CD4-positive, alpha-beta T cell treated with Interleukin-15 for 4 hours (primary cell): ENCODE measurements around the gene CACNA1A.
A peak's percentile ranks its signal among the peaks of the same experiment; 100 is the strongest.
"Not testable (repeated sequence)": the region's sequence is repeated elsewhere in the genome, so short reads cannot be mapped to it uniquely, and the experiment has no call there.

ENCODE experiments used
- DNase-seq: peaks from one replicate; pipeline ENCODE4 v3.0.0-alpha.2; 2020; ENCODE audit warnings: low spot score

The CACNA1A gene

GRCh38 chr19:13198634-13199033, 307.6 kb downstream of the CACNA1A start:
- DNase-seq, result no peak

DNA sequence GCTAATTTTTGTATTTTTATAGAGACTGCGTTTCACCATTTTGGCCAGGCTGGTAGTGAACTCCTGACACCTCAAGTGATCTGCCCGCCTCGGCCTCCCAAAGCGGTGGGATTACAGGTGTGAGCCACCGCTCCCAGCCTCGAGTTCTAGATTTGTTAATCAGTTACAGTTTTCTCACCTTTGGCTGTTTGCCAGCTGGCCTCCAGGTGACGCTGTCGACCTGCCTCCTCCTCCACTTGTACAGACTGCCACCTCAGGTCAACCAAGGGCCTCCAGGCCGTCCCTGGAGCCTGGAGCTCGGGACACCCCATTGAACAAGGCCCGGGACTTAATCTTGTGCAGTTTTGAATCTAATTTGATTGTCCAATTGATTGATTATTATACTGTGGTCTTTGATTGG, 310.6 kb downstream of the CACNA1A start:
- peak; percentile 73 for DNase-seq

DNA sequence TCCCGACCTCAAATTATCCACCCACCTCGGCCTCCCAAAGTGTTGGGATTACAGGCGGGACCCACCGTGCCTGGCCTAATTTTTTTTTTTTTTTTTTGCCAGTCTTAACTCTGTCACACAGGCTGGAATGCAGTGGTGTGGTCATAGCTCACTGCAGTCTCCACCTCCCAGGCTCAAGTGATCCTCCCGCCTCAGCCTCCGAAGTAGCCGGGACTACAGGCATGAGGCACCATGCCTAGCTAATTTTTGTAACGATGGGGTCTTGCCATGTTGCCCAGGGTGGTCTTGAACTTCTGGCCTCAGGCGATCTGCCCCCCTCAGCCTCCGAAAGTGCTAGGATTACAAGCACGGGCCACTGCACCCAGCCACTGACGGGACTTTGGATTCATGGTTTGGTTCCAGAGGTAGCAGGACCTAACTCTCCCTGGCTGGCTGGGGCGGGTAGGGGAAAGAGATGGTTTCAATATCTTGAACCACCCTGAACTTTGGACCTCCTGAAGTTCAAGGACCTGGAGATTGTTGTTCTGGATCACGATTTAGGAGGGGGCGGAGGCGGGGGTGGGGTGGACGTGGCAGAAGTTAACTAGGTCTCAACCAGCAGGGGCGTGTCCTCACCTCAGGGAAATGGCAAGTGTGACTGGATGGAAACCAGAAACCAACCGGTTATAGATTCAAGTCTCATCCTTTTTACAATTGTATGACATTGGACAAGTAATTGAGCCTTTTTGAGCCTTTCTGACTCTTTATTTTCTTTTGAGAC, 315.3 kb downstream of the CACNA1A start:
- DNase-seq, result no peak

GRCh38 chr19:13189600-13189999, 316.7 kb downstream of the CACNA1A start:
- DNase-seq, result no peak

DNA sequence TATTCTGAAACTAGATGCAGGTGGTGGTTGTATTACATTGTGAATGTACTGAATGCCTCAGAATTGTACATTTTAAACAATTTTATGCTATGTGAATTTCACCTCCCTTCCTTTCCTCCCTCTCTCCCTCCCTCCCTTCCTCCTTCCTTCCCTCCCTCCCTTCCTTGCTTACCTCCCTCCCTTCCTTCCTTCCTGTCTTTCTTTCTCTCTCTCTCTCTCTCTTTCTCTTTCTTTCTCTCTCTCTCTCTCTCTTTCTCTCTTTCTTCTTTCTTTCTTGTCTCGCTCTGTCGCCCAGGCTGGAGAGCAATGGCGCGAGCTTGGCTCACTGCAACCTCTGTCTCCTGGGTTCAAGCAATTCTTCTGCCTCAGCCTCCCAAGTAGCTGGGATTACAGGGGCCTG, 318.9 kb downstream of the CACNA1A start:
- DNase-seq, result no peak

GRCh38 chr19:13186688-13187087, 319.6 kb downstream of the CACNA1A start:
- not testable (repeated sequence) for DNase-seq

- not testable (repeated sequence) for DNase-seq
Measured at GRCh38 chr19:13185763-13186657, 320.3 kb downstream of the CACNA1A start.

GRCh38 chr19:13184926-13185325, 321.4 kb downstream of the CACNA1A start:
- not testable (repeated sequence) for DNase-seq

GRCh38 chr19:13181747-13182388, 324.4 kb downstream of the CACNA1A start:
- DNase-seq, result peak; percentile 33

DNA sequence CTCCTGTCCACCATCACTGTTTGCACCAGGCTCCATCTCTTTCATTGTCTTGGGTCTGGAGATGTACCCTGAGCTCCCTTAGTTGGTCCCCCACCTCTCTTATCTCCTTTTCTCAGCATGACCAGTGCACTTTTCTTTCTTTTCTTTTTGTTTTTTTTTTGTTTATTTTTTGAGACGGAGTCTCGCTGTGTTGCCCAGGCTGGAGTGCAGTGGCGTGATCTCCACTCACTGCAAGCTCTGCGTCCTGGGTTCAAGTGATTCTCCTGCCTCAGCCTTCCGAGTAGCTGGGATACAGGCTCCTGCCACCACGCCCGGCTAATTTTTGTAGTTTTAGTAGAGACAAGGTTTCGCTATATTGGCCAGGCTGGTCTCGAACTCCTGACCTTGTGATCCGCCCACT, 328.0 kb downstream of the CACNA1A start:
- DNase-seq, result not testable (repeated sequence)

GRCh38 chr19:13177584-13177983, 328.7 kb downstream of the CACNA1A start:
- DNase-seq, result not testable (repeated sequence)

GRCh38 chr19:13176345-13176744, 329.9 kb downstream of the CACNA1A start:
- DNase-seq, result no peak

DNA sequence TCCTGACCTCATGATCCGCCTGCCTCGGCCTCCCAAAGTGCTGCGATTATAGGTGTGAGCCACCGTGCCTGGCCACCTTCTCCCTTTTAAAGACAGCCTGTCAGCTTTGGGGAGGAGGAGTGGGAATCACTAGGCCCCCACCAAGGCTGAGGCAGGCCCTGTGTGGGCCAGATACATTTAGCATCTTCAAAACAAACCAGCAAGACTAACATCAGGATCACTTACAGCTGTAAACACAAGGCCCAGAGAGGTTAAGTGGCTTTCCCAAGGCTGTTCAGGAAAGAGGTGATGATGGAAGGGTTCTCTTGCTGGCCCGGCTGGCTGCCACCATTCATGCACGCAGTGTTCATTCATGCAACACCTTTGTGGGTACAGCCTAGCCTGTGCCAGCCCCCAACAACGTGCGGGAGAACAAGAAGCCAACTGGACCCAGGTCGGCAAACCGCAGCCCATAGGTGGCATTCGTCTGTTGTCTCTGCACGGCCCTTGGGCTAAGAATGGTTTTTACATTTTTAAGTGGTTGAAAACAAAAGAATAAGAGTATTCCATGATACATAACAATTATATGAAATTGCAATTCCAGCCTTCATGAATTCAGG, 333.0 kb downstream of the CACNA1A start:
- DNase-seq, result no peak

- DNase-seq, result peak; percentile 90
Measured at GRCh38 chr19:13172346-13173138, 333.7 kb downstream of the CACNA1A start.

GRCh38 chr19:13171146-13171545, 335.1 kb downstream of the CACNA1A start:
- no peak for DNase-seq

- no peak for DNase-seq
Measured at GRCh38 chr19:13169769-13170168, 336.5 kb downstream of the CACNA1A start.

DNA sequence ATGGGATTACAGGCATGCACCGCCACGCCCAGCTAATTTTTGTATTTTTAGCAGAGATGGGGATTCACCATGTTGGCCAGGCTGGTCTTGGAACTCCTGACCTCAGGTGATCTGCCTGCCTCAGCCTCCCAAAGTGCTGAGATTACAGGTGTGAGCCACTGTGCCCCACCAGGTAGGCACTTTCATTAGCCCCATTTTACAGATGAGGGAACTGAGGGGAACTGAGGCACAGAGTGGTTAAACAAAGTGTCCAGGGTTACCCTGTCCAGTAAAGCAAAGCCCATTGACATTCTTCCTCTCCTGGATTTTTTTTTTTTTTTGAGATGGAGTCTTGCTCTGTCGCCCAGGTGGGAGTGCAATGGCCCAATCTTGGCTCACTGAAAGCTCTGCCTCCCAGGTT, 340.1 kb downstream of the CACNA1A start:
- not testable (repeated sequence) for DNase-seq

DNA sequence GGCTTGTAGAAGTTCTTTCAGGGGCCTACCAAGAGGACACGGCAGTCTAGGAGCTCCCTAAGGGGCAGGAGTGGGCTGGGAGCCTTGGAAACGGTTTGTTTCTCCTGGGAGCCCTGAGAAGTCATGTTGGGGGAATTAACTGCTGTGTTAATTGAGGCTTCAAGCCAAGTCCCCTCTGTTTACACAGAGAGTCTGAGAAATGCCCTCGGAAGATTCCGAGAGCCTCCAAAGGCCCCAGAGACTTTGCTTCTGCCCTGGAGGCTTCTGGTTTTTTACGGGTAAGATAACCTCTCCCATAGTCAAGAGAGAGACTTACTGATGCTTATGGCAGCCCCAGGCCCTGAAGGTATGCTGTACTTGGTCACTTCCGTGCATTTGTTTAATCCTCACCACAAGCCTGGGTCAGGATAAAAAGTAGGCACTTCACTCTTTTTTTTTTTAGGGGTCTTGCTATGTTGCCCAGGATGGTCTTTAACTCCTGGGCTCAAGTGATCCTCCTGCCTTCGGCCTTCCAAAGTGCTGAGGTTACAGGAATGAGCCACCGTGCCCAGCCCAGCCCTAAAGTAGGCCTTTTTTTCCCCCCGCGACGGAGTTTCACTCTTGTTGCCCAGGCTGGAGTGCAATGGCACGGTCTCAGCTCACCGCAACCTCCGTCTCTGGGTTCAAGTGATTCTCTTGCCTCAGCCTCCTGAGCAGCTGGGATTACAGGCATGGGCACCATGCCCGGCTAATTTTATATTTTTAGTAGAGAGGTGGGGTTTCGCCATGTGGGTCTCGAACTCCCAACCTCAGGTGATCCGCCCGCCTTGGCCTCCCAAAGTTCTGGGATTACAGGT, 340.9 kb downstream of the CACNA1A start:
- no peak for DNase-seq

DNA sequence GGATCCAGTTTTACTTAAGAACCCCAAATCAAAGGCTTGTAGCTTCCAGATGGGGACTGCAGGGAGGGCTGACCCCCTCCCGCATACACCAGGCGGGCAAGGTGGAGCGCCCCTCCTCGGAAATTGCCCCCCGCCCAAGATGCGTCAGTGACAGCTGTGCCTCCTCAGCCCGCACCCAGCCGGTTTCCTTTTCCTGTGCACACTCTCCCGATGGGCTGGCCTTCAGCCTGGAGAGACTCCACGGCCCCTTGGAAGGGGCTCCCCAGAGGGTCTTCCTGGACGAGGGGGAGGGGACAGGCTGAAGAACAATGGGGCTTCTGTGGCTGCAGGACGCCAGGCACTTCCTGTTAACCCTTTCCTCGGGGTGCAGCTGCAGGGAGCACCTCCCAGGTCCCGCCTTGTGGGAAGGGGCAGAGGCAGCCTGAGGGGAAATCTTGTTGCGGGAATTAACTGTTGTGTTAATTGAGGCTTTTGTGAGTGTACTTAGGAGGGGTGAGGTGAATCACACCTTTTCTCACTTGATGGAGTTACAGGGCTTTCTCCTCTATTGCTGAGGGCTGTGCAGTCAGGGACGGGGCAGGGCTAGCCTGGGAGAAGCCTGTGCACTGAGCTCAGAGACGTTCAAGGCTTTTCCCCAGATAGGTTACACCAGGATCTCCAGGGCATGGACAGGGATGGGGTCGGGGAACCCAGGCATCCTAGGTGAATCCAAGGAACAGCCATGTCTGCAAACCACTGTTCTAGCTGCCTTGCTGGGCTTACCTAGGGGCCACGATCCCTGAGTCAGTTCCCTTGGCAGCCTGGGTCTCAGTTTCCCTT, 341.7 kb downstream of the CACNA1A start:
- peak; percentile 45 for DNase-seq
